Measurements from ENCODE around the gene C1QTNF12. TPM values are rescaled to one million over a fixed set of nuclear protein-coding genes. Genes with fewer than 3 reads are reported as not detected.

The C1QTNF12 gene
- total and polyA plus RNA-seq, 7 experiments from 2014 or later = 0.56 to 5.8 (median 3.0) TPM; not detected in 1

- Histone ChIP-seq H3K36me3 (ENCODE audit: control insufficient read depth in 2 of 3, insufficient read depth in 3 of 3, low read length in 3 of 3) (peaks cover 0 to 43% (median 0%) of the 10 kb centered on the region in 3 experiments), H3K4me3 (ENCODE audit: low read length) (peak overlapping the region; percentile 90), H3K9me3 (ENCODE audit: control insufficient read depth in 2 of 3, low read length in 3 of 3) (no peaks in the 10 kb centered on the region), H3K27me3 (ENCODE audit: control insufficient read depth in 2 of 2, insufficient read depth in 2 of 2, low read length in 2 of 2) (no peaks in the 10 kb centered on the region), H3K27ac (ENCODE audit: low read depth, low read length) (peak overlapping the region; percentile 96), H3K4me1 (ENCODE audit: control insufficient read depth in 2 of 2, insufficient read depth in 2 of 2, low read length in 2 of 2) (peaks cover 12 to 28% of the 10 kb centered on the region in 2 donors)
- intact Hi-C loops (cut with micrococcal nuclease) = loop anchor here in 1 of 2 donors (1.0 kb wide), 3 partner anchors 20 to 144 kb away; partner anchors contain the start of gene AURKAIP1
- Mint-ChIP-seq H3K4me3 (peak overlapping the region; percentile 89 to 96 (median 93)), H3K27ac (peak overlapping the region; percentile 68 to 94 (median 92)), H3K36me3 (peaks cover 0 to 21% (median 5%) of the 10 kb centered on the region in 5 donors), H3K9me3 (peaks cover 0 to 1% (median 0%) of the 10 kb centered on the region in 11 donors), H3K27me3 (no peaks in the 10 kb centered on the region), H3K4me1 (peaks cover 18 to 46% (median 34%) of the 10 kb centered on the region in 7 donors)
- ATAC-seq (no peak), DNase-seq (no peak)
- POLR2A ChIA-PET = interaction anchor here (0.7 to 1.7 kb wide), 6 partner anchors 16 to 177 kb away, joined by 4 to 7 read pairs (median 4); no protein-coding TSS in a partner anchor
- CTCF ChIA-PET = interaction anchor here (0.7 kb wide), 1 partner anchor 56 kb away, joined by 4 read pairs; no protein-coding TSS in a partner anchor
Measured at GRCh38 chr1:1230656-1231399, 15.7 kb downstream of the C1QTNF12 start.

DNA sequence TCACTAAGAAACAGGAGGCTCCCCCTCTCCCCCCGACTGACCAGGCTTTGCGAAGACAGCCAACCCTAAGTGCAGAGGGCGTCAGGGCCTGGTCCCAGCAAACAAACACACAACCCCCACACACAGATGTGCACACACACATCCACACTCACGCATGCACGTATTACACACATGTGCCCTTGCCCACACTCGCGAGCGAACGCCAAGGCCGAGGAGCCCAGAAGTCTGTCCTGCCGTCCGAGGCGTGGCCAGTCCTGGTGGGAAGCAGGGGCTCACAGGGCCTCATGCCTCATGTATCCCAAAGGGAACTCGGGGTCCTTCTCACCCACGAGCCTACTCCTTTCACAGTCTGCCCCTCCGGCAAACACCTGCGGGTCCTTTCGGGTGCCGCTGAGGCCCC is 16.8 kb downstream of the C1QTNF12 start:
- H3K27ac ChIP-seq (ENCODE audit: low read depth, low read length) = peak overlapping the region; percentile 96
- no peaks in the 10 kb centered on the region for H3K27me3 ChIP-seq (ENCODE audit: control insufficient read depth in 2 of 2, insufficient read depth in 2 of 2, low read length in 2 of 2)
- DNase-seq = no peak
- H3K36me3 Mint-ChIP-seq = peaks cover 0 to 26% (median 5%) of the 10 kb centered on the region in 5 donors
- H3K27me3 Mint-ChIP-seq = no peaks in the 10 kb centered on the region
- no peaks in the 10 kb centered on the region for H3K9me3 ChIP-seq (ENCODE audit: control insufficient read depth in 2 of 3, low read length in 3 of 3)
- H3K4me1 Mint-ChIP-seq = peaks cover 20 to 50% (median 37%) of the 10 kb centered on the region in 7 donors
- POLR2A ChIA-PET = interaction anchor here (0.6 to 1.4 kb wide), 2 partner anchors 72 to 380 kb away, joined by 3 to 4 read pairs; no protein-coding TSS in a partner anchor
- peaks cover 0 to 48% (median 0%) of the 10 kb centered on the region in 3 experiments for H3K36me3 ChIP-seq (ENCODE audit: control insufficient read depth in 2 of 3, insufficient read depth in 3 of 3, low read length in 3 of 3)
- CTCF ChIA-PET = no interaction called here
- peak overlapping the region in 4 of 9 donors; percentile 46 to 81 (median 64) for H3K27ac Mint-ChIP-seq
- H3K4me3 ChIP-seq (ENCODE audit: low read length) = peak overlapping the region; percentile 20
- intact Hi-C loops (cut with micrococcal nuclease) = no loop called here
- H3K9me3 Mint-ChIP-seq = peaks cover 0 to 1% (median 0%) of the 10 kb centered on the region in 11 donors
- H3K4me1 ChIP-seq (ENCODE audit: control insufficient read depth in 2 of 2, insufficient read depth in 2 of 2, low read length in 2 of 2) = peaks cover 12 to 28% of the 10 kb centered on the region in 2 donors
- peak overlapping the region; percentile 45 to 95 (median 68) for H3K4me3 Mint-ChIP-seq
- ATAC-seq = no peak

DNA sequence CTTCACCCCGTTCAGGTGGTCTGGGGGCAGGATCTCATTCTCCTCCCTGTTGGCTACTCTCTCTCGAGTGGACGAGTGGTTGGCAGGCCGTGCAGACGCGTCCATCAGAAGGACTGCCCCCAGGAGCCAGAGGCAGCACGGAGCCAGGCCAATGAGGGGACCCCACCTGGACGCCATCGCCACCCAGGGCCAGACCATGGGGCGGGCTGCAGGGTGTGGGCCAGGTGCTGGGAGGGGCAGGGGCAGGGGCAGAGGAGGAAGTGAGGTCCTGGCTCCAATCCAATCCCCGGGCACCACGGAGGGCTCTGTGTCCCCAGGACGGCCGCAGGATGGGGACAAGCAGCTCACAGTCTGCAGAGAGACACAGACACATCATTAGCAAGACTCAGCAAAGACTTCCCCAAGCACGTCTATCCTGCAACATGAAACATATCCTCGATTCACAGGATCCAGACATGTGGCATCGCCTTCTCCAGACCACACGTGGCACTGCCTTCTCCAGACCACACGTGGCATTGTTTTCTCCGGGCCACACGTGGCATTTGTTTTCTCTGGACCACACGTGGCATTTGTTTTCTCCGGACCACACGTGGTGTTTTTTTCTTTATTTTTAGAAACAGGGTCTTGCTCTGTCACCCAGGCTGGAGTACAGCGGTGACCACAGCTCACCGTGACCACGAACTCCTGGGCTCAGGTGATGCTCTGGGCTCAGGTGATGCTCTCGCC is 17.8 kb downstream of the C1QTNF12 start:
- peaks cover 0 to 24% (median 4%) of the 10 kb centered on the region in 5 donors for H3K36me3 Mint-ChIP-seq
- Histone ChIP-seq H3K4me3 (ENCODE audit: low read length) (no peak overlapping the region), H3K27me3 (ENCODE audit: control insufficient read depth in 2 of 2, insufficient read depth in 2 of 2, low read length in 2 of 2) (no peaks in the 10 kb centered on the region), H3K36me3 (ENCODE audit: control insufficient read depth in 2 of 3, insufficient read depth in 3 of 3, low read length in 3 of 3) (peaks cover 0 to 51% (median 0%) of the 10 kb centered on the region in 3 experiments), H3K4me1 (ENCODE audit: control insufficient read depth in 2 of 2, insufficient read depth in 2 of 2, low read length in 2 of 2) (peaks cover 12 to 26% of the 10 kb centered on the region in 2 donors), H3K9me3 (ENCODE audit: control insufficient read depth in 2 of 3, low read length in 3 of 3) (no peaks in the 10 kb centered on the region), H3K27ac (ENCODE audit: low read depth, low read length) (no peak overlapping the region)
- H3K4me1 Mint-ChIP-seq = peaks cover 16 to 40% (median 30%) of the 10 kb centered on the region in 7 donors
- ATAC-seq (no peak), DNase-seq (no peak)
- H3K27me3 Mint-ChIP-seq = no peaks in the 10 kb centered on the region
- ChIA-PET POLR2A (interaction anchor here (0.6 to 1.4 kb wide), 2 partner anchors 71 to 381 kb away, joined by 3 to 4 read pairs; no protein-coding TSS in a partner anchor), CTCF (no interaction called here)
- H3K4me3 Mint-ChIP-seq = peak overlapping the region in 1 of 10 donors; percentile 64
- intact Hi-C loops (cut with micrococcal nuclease) = no loop called here
- H3K9me3 Mint-ChIP-seq = peaks cover 0 to 1% (median 0%) of the 10 kb centered on the region in 11 donors
- H3K27ac Mint-ChIP-seq = no peak overlapping the region

GRCh38 chr1:1228187-1228586 is 18.3 kb downstream of the C1QTNF12 start:
- H3K4me3 ChIP-seq (ENCODE audit: low read length) = no peak overlapping the region
- peaks cover 12 to 21% of the 10 kb centered on the region in 2 donors for H3K4me1 ChIP-seq (ENCODE audit: control insufficient read depth in 2 of 2, insufficient read depth in 2 of 2, low read length in 2 of 2)
- H3K9me3 Mint-ChIP-seq = no peaks in the 10 kb centered on the region
- H3K36me3 ChIP-seq (ENCODE audit: control insufficient read depth in 2 of 3, insufficient read depth in 3 of 3, low read length in 3 of 3) = peaks cover 0 to 56% (median 0%) of the 10 kb centered on the region in 3 experiments
- no peaks in the 10 kb centered on the region for H3K27me3 Mint-ChIP-seq
- no peak for ATAC-seq
- CTCF ChIA-PET = no interaction called here
- H3K36me3 Mint-ChIP-seq = peaks cover 0 to 21% (median 5%) of the 10 kb centered on the region in 5 donors
- DNase-seq = no peak
- H3K4me1 Mint-ChIP-seq = peaks cover 13 to 36% (median 28%) of the 10 kb centered on the region in 7 donors
- POLR2A ChIA-PET = no interaction called here
- intact Hi-C loops (cut with micrococcal nuclease) = no loop called here
- no peaks in the 10 kb centered on the region for H3K9me3 ChIP-seq (ENCODE audit: control insufficient read depth in 2 of 3, low read length in 3 of 3)
- H3K4me3 Mint-ChIP-seq = peak overlapping the region in 1 of 10 donors; percentile 64
- no peak overlapping the region for H3K27ac Mint-ChIP-seq
- no peak overlapping the region for H3K27ac ChIP-seq (ENCODE audit: low read depth, low read length)
- H3K27me3 ChIP-seq (ENCODE audit: control insufficient read depth in 2 of 2, insufficient read depth in 2 of 2, low read length in 2 of 2) = no peaks in the 10 kb centered on the region

DNA sequence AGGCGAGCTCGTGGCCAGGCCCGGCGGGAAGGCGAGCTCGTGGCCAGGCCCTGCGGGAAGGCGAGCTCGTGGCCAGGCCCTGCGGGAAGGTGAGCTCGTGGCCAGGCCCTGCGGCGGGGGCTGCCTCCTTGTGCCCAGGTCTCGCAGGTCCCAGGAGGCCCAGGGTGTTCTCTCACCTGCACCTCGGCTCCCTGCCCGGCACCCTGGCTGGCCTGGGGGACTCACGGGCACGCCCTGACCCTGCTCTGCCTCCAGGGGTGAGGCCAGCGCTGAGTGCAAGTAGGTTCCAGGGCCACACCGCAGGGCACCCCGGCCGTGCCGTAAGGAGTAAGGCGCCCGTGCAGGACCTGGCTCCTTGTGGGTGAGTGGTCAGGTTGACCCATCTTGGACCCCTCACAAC is 19.1 kb downstream of the C1QTNF12 start:
- no peak overlapping the region for H3K4me3 ChIP-seq (ENCODE audit: low read length)
- no peaks in the 10 kb centered on the region for H3K27me3 Mint-ChIP-seq

GRCh38 chr1:1226566-1227362 is 19.8 kb downstream of the C1QTNF12 start:
- Mint-ChIP-seq H3K9me3 (no peaks in the 10 kb centered on the region), H3K36me3 (peaks cover 5 to 27% (median 11%) of the 10 kb centered on the region in 5 donors), H3K27me3 (no peaks in the 10 kb centered on the region), H3K27ac (no peak overlapping the region), H3K4me3 (no peak overlapping the region), H3K4me1 (peaks cover 19 to 44% (median 30%) of the 10 kb centered on the region in 7 donors)
- Histone ChIP-seq H3K27me3 (ENCODE audit: control insufficient read depth in 2 of 2, insufficient read depth in 2 of 2, low read length in 2 of 2) (no peaks in the 10 kb centered on the region), H3K4me1 (ENCODE audit: control insufficient read depth in 2 of 2, insufficient read depth in 2 of 2, low read length in 2 of 2) (peaks cover 12 to 16% of the 10 kb centered on the region in 2 donors), H3K27ac (ENCODE audit: low read depth, low read length) (no peak overlapping the region), H3K9me3 (ENCODE audit: control insufficient read depth in 2 of 3, low read length in 3 of 3) (no peaks in the 10 kb centered on the region), H3K4me3 (ENCODE audit: low read length) (no peak overlapping the region), H3K36me3 (ENCODE audit: control insufficient read depth in 2 of 3, insufficient read depth in 3 of 3, low read length in 3 of 3) (peaks cover 0 to 70% (median 3%) of the 10 kb centered on the region in 3 experiments)
- CTCF ChIA-PET = no interaction called here
- POLR2A ChIA-PET = interaction anchor here (0.6 kb wide), 1 partner anchor 69 kb away, joined by 3 read pairs; no protein-coding TSS in a partner anchor
- intact Hi-C loops (cut with micrococcal nuclease) = no loop called here
- no peak for ATAC-seq
- DNase-seq = no peak

More for the DNA sequence above, 19.1 kb downstream of the C1QTNF12 start:
- Histone ChIP-seq H3K36me3 (ENCODE audit: control insufficient read depth in 2 of 3, insufficient read depth in 3 of 3, low read length in 3 of 3) (peaks cover 0 to 64% (median 2%) of the 10 kb centered on the region in 3 experiments), H3K9me3 (ENCODE audit: control insufficient read depth in 2 of 3, low read length in 3 of 3) (no peaks in the 10 kb centered on the region), H3K27me3 (ENCODE audit: control insufficient read depth in 2 of 2, insufficient read depth in 2 of 2, low read length in 2 of 2) (no peaks in the 10 kb centered on the region), H3K27ac (ENCODE audit: low read depth, low read length) (no peak overlapping the region), H3K4me1 (ENCODE audit: control insufficient read depth in 2 of 2, insufficient read depth in 2 of 2, low read length in 2 of 2) (peaks cover 12 to 16% of the 10 kb centered on the region in 2 donors)
- CTCF ChIA-PET = no interaction called here
- peaks cover 5 to 27% (median 11%) of the 10 kb centered on the region in 5 donors for H3K36me3 Mint-ChIP-seq
- H3K9me3 Mint-ChIP-seq = no peaks in the 10 kb centered on the region
- ATAC-seq (no peak), DNase-seq (no peak)
- intact Hi-C loops (cut with micrococcal nuclease) = no loop called here
- POLR2A ChIA-PET = interaction anchor here (0.6 kb wide), 1 partner anchor 69 kb away, joined by 3 read pairs; no protein-coding TSS in a partner anchor
- peaks cover 19 to 42% (median 30%) of the 10 kb centered on the region in 7 donors for H3K4me1 Mint-ChIP-seq
- no peak overlapping the region for H3K27ac Mint-ChIP-seq
- H3K4me3 Mint-ChIP-seq = no peak overlapping the region
